ENCODE measurements around the gene RPL36A. TPM values are rescaled to one million over a fixed set of nuclear protein-coding genes. Genes with fewer than 3 reads are reported as not detected.
A peak's percentile ranks its signal among the peaks of the same experiment; 100 is the strongest.

Gene RPL36A
- total RNA-seq, 1 donor from 2014 or later = 287 TPM

DNA sequence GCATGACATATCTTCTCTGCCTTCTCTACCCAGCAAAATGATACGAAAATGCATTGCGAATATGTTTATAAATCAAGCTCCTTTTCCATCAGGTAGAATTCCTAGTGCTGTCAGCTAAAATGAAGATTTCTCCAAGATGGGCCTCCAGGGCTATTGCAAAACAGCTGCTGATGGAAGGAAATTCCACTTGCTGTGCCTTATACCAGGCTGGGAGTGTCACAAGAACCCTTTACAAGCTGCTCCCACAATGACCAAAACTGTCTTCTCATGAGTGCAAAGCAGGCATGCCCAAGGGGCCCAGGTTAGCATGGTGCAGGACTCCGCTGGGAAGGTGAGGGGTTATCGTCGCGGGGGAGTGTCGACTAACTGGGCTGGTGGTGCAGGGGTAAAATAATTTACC, 25.9 kb downstream of the RPL36A start:
- Mint-ChIP-seq H3K9me3 (no peaks in the 10 kb centered on the region), H3K27me3 (no peaks in the 10 kb centered on the region), H3K27ac (no peak overlapping the region), H3K36me3 (ENCODE audit: low read depth) (peaks cover 19% of the 10 kb centered on the region), H3K4me1 (peaks cover 53% of the 10 kb centered on the region), H3K4me3 (peak overlapping the region; percentile 35)
- no peak for DNase-seq
- ChIA-PET CTCF (interaction anchor here (1.5 to 2.8 kb wide), 2 partner anchors 179 to 342 kb away, joined by 3 to 11 read pairs; no protein-coding TSS in a partner anchor), POLR2A (interaction anchor here (0.7 to 4.8 kb wide), 4 partner anchors 10 to 515 kb away, joined by 3 to 23 read pairs (median 9); partner anchors contain the start of genes RPL36A and ZMAT1)
- intact Hi-C loops (cut with micrococcal nuclease) = loop anchor here (5.0 kb wide), 3 partner anchors 181 to 666 kb away; partner anchors contain the start of gene ARMCX6
- ATAC-seq (ENCODE audit: low read depth) = no peak
- TF ChIP-seq, protein P1, sequence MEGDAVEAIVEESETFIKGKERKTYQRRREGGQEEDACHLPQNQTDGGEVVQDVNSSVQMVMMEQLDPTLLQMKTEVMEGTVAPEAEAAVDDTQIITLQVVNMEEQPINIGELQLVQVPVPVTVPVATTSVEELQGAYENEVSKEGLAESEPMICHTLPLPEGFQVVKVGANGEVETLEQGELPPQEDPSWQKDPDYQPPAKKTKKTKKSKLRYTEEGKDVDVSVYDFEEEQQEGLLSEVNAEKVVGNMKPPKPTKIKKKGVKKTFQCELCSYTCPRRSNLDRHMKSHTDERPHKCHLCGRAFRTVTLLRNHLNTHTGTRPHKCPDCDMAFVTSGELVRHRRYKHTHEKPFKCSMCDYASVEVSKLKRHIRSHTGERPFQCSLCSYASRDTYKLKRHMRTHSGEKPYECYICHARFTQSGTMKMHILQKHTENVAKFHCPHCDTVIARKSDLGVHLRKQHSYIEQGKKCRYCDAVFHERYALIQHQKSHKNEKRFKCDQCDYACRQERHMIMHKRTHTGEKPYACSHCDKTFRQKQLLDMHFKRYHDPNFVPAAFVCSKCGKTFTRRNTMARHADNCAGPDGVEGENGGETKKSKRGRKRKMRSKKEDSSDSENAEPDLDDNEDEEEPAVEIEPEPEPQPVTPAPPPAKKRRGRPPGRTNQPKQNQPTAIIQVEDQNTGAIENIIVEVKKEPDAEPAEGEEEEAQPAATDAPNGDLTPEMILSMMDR (IDR thresholded peaks at IDR 0.05) = no peak

DNA sequence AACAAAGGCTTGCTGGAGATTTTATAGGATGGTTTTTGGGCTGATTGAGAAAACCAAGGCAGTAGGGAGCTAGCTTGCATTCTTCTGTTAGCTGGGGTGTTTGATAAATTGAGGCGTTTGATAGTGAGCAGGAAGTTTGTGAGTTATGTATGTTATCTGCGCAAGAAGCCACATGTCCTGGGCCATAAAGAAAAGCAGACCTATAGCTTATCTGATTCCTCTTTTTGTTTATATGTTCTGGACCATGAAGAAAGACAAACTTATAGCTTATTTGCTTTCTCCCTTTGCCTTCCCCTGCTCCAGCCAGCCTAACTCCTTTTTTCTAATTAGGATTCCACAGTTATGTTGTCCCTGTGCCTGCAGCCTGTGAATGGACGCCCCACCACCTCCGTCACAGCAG, 26.4 kb downstream of the RPL36A start:
- ATAC-seq (ENCODE audit: low read depth) (no peak), DNase-seq (no peak)
- TF ChIP-seq, protein P1 (IDR thresholded peaks at IDR 0.05) = no peak
- H3K4me1 Mint-ChIP-seq = peaks cover 48% of the 10 kb centered on the region
- ChIA-PET POLR2A (interaction anchor here (1.0 to 2.1 kb wide), 4 partner anchors 10 to 514 kb away, joined by 3 to 25 read pairs (median 5); partner anchors contain the start of genes BTK and ZMAT1), CTCF (interaction anchor here (2.8 kb wide), 1 partner anchor 341 kb away, joined by 11 read pairs; no protein-coding TSS in a partner anchor)
- no peaks in the 10 kb centered on the region for H3K9me3 Mint-ChIP-seq
- intact Hi-C loops (cut with micrococcal nuclease) = loop anchor here (5.0 kb wide), 3 partner anchors 180 to 665 kb away; partner anchors contain the start of gene ARMCX6
- H3K27me3 Mint-ChIP-seq = no peaks in the 10 kb centered on the region
- peak overlapping the region; percentile 91 for H3K4me3 Mint-ChIP-seq
- peaks cover 15% of the 10 kb centered on the region for H3K36me3 Mint-ChIP-seq (ENCODE audit: low read depth)
- H3K27ac Mint-ChIP-seq = peak overlapping the region; percentile 93

DNA sequence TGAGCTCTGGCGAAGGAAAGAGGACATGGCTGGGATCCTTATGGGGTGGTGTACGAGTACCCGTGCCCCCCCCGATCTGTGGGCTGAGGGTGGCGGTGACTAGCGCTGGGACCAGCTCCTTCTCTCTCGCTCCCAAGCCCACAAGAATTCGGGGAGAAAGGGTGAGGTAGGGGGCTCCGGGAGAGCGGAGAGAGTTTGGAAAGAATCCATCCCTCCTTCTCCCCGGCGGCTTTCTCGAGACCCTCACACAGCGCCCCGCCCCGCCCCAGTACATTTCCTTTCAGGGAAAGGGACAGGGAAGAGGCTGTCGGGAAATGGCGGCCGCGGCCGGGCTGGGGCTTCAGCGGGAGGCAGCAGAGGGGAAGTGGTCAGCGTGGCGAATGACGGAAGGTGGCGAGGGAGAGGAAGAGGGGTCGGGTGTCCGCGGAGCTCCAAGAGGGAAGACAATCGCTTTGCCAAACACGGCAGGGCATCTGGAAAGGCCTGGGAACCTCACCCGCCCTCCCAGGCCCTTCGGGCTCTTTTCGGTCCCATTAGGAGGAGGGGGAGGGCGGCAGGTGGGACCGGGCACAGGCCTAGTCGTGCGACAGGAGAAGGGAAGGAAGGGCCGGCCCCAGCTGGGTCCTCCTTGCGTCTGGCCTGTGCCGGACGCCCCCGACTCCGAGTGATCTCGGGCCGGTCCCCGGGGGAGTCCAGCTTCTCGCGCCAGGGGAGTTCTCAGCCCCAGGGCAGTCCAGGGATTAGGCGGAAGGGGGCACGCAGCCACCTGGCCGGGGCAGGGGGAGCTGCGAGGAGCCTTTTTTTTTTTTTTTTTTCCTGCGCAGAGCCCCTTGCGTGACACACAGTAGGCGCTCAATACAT, 27.4 kb downstream of the RPL36A start:
- Mint-ChIP-seq H3K27ac (peak overlapping the region; percentile 93), H3K27me3 (no peaks in the 10 kb centered on the region), H3K4me3 (peak overlapping the region; percentile 91), H3K4me1 (peaks cover 38% of the 10 kb centered on the region), H3K9me3 (no peaks in the 10 kb centered on the region), H3K36me3 (ENCODE audit: low read depth) (peaks cover 6% of the 10 kb centered on the region)
- peak; percentile 51 for ATAC-seq (ENCODE audit: low read depth)
- DNase-seq = peak; percentile 46
- ChIA-PET POLR2A (interaction anchor here (0.6 to 2.1 kb wide), 12 partner anchors 9 to 513 kb away, joined by 3 to 25 read pairs (median 3); partner anchors contain the start of genes BTK, CENPI, GLA and HNRNPH2), CTCF (interaction anchor here (0.7 kb wide), 1 partner anchor 339 kb away, joined by 3 read pairs; no protein-coding TSS in a partner anchor)
- TF ChIP-seq, protein P1 (IDR thresholded peaks at IDR 0.05) = no peak
- intact Hi-C loops (cut with micrococcal nuclease) = loop anchor here (5.0 kb wide), 3 partner anchors 179 to 664 kb away; partner anchors contain the start of gene ARMCX6

- H3K27me3 Mint-ChIP-seq = no peaks in the 10 kb centered on the region
- H3K36me3 Mint-ChIP-seq (ENCODE audit: low read depth) = peaks cover 4% of the 10 kb centered on the region
- intact Hi-C loops (cut with micrococcal nuclease) = loop anchor here (5.0 kb wide), 3 partner anchors 178 to 663 kb away; partner anchors contain the start of gene ARMCX6
- TF ChIP-seq, protein P1 (IDR thresholded peaks at IDR 0.05) = no peak
- no peak overlapping the region for H3K4me3 Mint-ChIP-seq
- POLR2A ChIA-PET = interaction anchor here (1.7 kb wide), 1 partner anchor 29 kb away, joined by 8 read pairs; the partner anchor contains the start of gene RPL36A
- no peak for DNase-seq
- no peaks in the 10 kb centered on the region for H3K9me3 Mint-ChIP-seq
- no peak for ATAC-seq (ENCODE audit: low read depth)
- H3K4me1 Mint-ChIP-seq = peaks cover 31% of the 10 kb centered on the region
- peak overlapping the region; percentile 18 for H3K27ac Mint-ChIP-seq
- CTCF ChIA-PET = no interaction called here
These were observed 28.7 kb downstream of the RPL36A start for GRCh38 chrX:101419489-101419888.
